HT-29 (cell line): ENCODE results near the gene CTXN3. TPM values are rescaled to one million over a fixed set of nuclear protein-coding genes. Genes with fewer than 3 reads are reported as not detected.

Experiments used
- DNase-seq: peaks from one replicate; pipeline ENCODE4 v3.0.0-alpha.2; 2015; ENCODE audit warnings: low spot score
- total RNA-seq: library from RNA; depleted of rRNA; stranded (reverse); fragments of >200 nt; shearing (Covaris generic); gene quantifications from 2 replicates; pipeline ENCODE4 v1.2.3, GENCODE V29; 2014; rRNA removed

Gene CTXN3
- total RNA-seq, 1 experiment from 2014 or later: not detected

GRCh38 chr5:127697894-127698600 is 49.2 kb downstream of the CTXN3 start:
- peak; percentile 84 for DNase-seq

DNA sequence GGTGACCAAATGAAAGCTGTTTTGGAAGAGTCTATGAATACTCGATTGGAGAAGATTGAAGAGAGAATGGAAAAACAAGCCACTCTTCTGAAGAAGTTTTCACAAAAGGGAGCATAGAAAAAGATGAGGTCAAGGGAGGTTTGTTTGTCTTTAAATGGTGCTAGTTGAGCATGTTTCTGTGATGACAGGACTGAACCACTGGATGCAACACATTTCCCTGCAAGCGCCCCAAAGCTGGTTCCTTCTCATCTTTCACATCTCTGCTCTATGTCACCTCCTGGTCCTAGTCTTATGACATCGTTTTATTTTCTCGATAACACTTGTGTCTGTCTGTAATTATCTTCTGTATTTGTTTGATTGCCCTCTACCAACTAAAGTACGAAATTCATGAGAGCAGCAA is 50.5 kb downstream of the CTXN3 start:
- DNase-seq: no peak

DNA sequence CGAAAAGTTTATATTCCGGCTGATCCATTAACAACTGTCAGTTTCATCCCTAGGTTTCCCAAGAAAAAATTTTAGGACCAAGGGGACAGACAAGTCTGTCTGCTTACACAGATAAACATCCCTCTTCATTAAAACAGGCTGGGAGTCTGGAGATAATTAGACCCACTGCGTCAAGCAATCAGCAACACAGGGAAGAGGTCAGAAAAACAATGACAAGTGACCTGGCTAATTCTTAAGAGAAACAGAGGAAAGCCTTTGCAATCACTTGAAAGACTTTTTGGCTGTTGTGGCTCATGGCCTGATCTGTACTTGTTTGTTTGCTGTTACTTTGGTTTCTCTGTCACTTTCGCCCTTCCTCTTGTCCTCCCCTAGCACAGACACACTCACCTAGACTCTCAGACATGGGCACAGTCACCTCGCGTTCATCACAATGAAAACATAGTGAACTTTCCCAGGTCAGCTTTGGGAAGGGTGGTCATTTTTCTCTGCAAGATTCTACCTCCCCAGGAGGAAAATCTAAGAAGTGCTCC is 51.4 kb downstream of the CTXN3 start:
- no peak for DNase-seq

DNA sequence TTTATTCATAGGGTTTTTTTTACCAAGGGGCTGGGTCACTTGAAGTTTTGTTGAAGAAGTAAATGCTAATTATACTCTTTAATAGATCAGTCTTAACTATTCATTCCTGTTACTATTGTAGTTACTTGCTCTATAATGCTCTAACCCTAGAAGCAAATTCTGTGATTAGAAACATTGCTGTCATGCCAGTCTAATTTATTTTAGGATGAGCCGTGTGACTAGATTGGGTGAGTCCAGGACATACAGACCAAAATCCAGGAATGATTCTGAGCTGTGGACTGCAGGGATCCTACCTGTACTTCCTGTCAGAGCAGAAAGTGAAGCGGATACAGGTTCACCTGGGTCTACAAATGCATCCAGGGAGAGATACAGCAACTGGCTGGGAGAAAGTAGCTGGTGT is 53.6 kb downstream of the CTXN3 start:
- DNase-seq: no peak

DNA sequence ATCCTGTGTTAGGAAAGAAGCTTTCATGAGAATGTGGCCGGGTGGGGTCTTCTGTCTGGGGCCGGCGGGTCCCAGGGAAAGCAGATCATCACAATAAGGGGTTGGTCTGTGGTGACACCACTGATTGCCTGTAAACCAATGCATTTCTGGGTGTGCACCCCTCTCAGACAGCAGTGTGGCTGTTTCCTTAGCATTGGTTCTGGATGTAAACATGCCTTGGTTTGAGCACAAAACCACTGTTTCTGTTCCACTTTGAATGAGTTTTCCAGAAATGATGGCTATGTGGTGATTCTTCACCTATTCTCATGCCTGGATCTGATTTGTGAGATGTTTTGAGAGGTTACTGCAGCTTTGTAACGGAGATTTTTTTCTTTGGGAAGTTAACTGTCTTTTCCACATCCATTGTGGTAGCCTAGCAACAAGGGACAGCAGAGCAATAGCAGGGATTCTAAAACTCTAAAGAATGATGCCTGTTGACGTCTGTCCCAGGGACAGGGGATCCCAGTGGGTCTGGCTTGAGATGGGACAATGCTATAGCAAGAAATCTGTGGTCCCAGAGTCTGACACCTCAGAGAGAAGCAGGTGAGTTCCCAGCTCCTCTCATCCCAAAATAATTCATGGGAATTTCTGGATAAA is 54.2 kb downstream of the CTXN3 start, which contains the start of gene CCDC192:
Gene CCDC192, plus strand, starts transcription at position 466 of the 636 bp plus-strand sequence. Its CDS starts 55 bp downstream, at position 521.
- no peak for DNase-seq

- DNase-seq: peak; percentile 58
Measured at GRCh38 chr5:127705120-127705892, 56.4 kb downstream of the CTXN3 start.

GRCh38 chr5:127706691-127707090 is 57.8 kb downstream of the CTXN3 start:
- no peak for DNase-seq

- no peak for DNase-seq
Measured at GRCh38 chr5:127707209-127707608, 58.3 kb downstream of the CTXN3 start.

Other genes with a start within 250 kb of the CTXN3 start
- 26.6 and 30.6 TPM in 2 replicates for gene PRRC1, start 131.4 kb upstream of the CTXN3 start, total RNA-seq
- gene CCDC192, start 54.3 kb downstream of the CTXN3 start, total RNA-seq: not detected in 2 replicates